Gastrocnemius medialis (tissue), 4 donors: Measurements from ENCODE around the gene CPXM2.

Experiments
- CTCF ChIP-seq, 5 experiments: fragments of 450-650 bp in 3 of 5; fragments of 200-600 bp in 2 of 5; sonication (generic) in 2 of 5; IDR thresholded peaks in 4 of 5; conservative IDR thresholded peaks in 1 of 5; 1 replicate in 4 of 5; 2 replicates in 1 of 5; pipeline ENCODE4 v1.5.1; 2016 to 2019; ENCODE audit warnings: antibody characterized with exemption in 5 of 5, mild to moderate bottlenecking in 3 of 5, moderate library complexity in 3 of 5
- POLR2A ChIP-seq, 2 donors: fragments of 450-650 bp; IDR thresholded peaks; one replicate each; pipeline ENCODE4 v1.6.1; 2017; ENCODE audit warnings: antibody characterized with exemption in 2 of 2, mild to moderate bottlenecking in 2 of 2, moderate library complexity in 2 of 2

- TF ChIP-seq CTCF (IDR thresholded peaks at IDR 0.05 in 4 of 5, conservative IDR thresholded peaks at IDR 0.05 in 1 of 5) (no peak), POLR2A (IDR thresholded peaks at IDR 0.05) (no peak)
Measured at GRCh38 chr10:123911866-123912265, 20.3 kb upstream of the CPXM2 start.
